Ovary (tissue), 9 donors: ENCODE results near the gene MRTFA. TPM values are rescaled to one million over a fixed set of nuclear protein-coding genes. Genes with fewer than 3 reads are reported as not detected.
A peak's percentile ranks its signal among the peaks of the same experiment; 100 is the strongest.
"Not testable (repeated sequence)": the region's sequence is repeated elsewhere in the genome, so short reads cannot be mapped to it uniquely, and the experiment has no call there.

ENCODE experiments used
- DNase-seq, 5 donors: peaks; one replicate each; pipeline ENCODE4 v3.0.0-alpha.2; 2019 to 2020
- H3K27ac ChIP-seq, 2 donors: fragments of 200-600 bp; one replicate each; pipeline versions ENCODE4 v1.5.1 to v1.8.0; 2019 to 2022
- H3K27me3 ChIP-seq: fragments of 200-600 bp; one replicate; pipeline ENCODE4 v1.8.0; 2022
- H3K36me3 ChIP-seq: fragments of 200-600 bp; sonication (generic); one replicate; pipeline ENCODE4 v1.5.1; 2019
- H3K4me1 ChIP-seq: one replicate; pipeline ENCODE4 v1.8.1; 2013; ENCODE audit warnings: mild to moderate bottlenecking, moderate library complexity; ENCODE audit not compliant: insufficient read depth
- H3K4me3 ChIP-seq: fragments of 200-600 bp; sonication (generic); one replicate; pipeline ENCODE4 v1.5.1; 2017
- H3K9me3 ChIP-seq, 2 donors: fragments of 200-600 bp in 1 of 2; sonication (generic) in 1 of 2; one replicate each; pipeline versions ENCODE4 v1.5.1 to v1.8.1; 2013 to 2019; ENCODE audit warnings: mild to moderate bottlenecking in 1 of 2, moderate library complexity in 1 of 2
- EP300 ChIP-seq: sonication (generic); formaldehyde crosslinking; IDR thresholded peaks from one replicate; pipeline ENCODE4 v1.6.1; 2017; ENCODE audit warnings: antibody characterized with exemption
- POLR2A ChIP-seq: fragments of 450-650 bp; IDR thresholded peaks from one replicate; pipeline ENCODE4 v1.6.1; 2017; ENCODE audit warnings: antibody characterized with exemption, mild to moderate bottlenecking, moderate library complexity
- WGBS, 3 donors: extraction: QIAGEN DNeasy Blood & Tissue Kit in 1 of 3; methylation state at CpG; one replicate each; pipeline versions ENCODE4 v1.1.5 to v1.1.7; 2013 to 2017; 5-methylcytosine and 5-hydroxymethylcytosine counted together
- intact Hi-C, 4 donors: fragments of 100-400 bp; cut with DNase I; formaldehyde crosslinking; loops; one replicate each; pipeline versions ENCODE4 v1.11.0 to v1.15.1; 2022 to 2023
- polyA plus RNA-seq, 2 donors: library from polyadenylated mRNA; stranded (reverse); fragments of 200-250 nt in 1 of 2; fragments of 350-450 nt in 1 of 2; fragmentation: Illumina TruSeq in 1 of 2; extraction: RNeasy Lipid Tissue Mini Kit (QIAGEN cat#74804) in 1 of 2; gene quantifications; one replicate each; pipeline ENCODE4 v1.2.3, GENCODE V29; 2013 to 2014
- total RNA-seq, 7 donors: library from RNA; depleted of rRNA in 2 of 7; stranded (reverse); fragments of >200 nt in 2 of 7; fragmentation: NEBNext Ultra II Directional in 3 of 7; extraction: Animal tissue kit (Norgen Biotek cat#: 25700) in 3 of 7; gene quantifications; one replicate each; pipeline versions ENCODE4 v1.1.0 to v1.2.4, GENCODE V29; 2016 to 2023
- TF ChIP-seq, protein P1 (sequence below), 3 donors: fragments of 450-650 bp in 2 of 3; fragments of 200-600 bp in 1 of 3; IDR thresholded peaks; one replicate each; pipeline versions ENCODE4 v1.5.1 to v1.8.0; 2016 to 2022; ENCODE audit warnings: antibody characterized with exemption in 3 of 3, mild to moderate bottlenecking in 1 of 3
- donor health status: DM: no; HTN: no; CAD: no; lungs with moderate emphysema.
- donor health status: DM: no; HTN: no; CAD: no.
- donor health status: Bipolar disorder and iron deficiency.
- donor health status: DM: yes; HTN: yes; CAD: no.
- donor health status: DM: no; HTN: no; CAD: no.
- donor health status: DM: yes; HTN: yes; CAD: no.

MRTFA gene
- total and polyA plus RNA-seq, 9 donors: 15.4 to 59.7 (median 54.9) TPM

DNA sequence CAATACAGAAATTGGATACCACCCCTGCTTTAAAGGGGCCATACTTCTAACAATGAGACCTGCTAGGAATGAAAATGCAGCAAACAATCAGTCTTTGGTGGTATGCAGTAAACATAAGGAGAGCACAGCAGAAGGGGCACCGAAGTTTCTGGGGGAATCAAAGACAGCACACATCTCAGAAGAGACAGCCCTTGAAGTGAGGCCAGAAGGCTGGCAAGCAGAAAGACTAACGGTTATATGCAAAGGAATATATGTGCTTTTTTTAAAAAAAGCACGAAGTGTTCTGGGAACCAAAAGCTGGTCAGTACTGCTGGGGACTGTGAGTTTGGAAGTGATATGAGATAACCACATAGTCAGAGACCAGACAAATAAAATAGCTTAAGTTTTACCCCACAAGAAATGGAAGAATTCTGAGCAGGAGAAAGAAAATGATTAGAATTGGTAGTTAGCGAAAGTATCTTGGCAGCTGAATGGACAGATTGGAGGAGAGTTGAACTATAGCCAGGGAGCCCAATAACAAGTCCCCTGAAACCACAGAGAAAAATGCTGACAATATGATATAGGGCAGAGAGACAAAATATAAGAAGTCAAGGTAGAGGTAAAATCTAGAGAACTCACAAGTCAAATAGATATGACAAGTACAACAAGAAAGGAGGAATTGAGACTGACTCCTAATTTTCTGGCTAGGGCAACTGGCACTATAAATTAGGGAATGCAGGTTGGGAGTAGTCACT is 125.7 kb downstream of the MRTFA start:
- Histone ChIP-seq H3K27me3 (no peaks in the 10 kb centered on the region), H3K36me3 (no peaks in the 10 kb centered on the region), H3K27ac (peak overlapping the region; percentile 13 to 86), H3K4me3 (no peak overlapping the region), H3K4me1 (peaks cover 16% of the 10 kb centered on the region), H3K9me3 (no peaks in the 10 kb centered on the region)
- TF ChIP-seq EP300 (no peak), POLR2A (no peak)
- TF ChIP-seq, protein P1, sequence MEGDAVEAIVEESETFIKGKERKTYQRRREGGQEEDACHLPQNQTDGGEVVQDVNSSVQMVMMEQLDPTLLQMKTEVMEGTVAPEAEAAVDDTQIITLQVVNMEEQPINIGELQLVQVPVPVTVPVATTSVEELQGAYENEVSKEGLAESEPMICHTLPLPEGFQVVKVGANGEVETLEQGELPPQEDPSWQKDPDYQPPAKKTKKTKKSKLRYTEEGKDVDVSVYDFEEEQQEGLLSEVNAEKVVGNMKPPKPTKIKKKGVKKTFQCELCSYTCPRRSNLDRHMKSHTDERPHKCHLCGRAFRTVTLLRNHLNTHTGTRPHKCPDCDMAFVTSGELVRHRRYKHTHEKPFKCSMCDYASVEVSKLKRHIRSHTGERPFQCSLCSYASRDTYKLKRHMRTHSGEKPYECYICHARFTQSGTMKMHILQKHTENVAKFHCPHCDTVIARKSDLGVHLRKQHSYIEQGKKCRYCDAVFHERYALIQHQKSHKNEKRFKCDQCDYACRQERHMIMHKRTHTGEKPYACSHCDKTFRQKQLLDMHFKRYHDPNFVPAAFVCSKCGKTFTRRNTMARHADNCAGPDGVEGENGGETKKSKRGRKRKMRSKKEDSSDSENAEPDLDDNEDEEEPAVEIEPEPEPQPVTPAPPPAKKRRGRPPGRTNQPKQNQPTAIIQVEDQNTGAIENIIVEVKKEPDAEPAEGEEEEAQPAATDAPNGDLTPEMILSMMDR (IDR thresholded peaks at IDR 0.05): no peak
- intact Hi-C loops: loop anchor here in 2 of 4 donors (10.0 kb wide), 2 partner anchors 124 to 134 kb away; partner anchors contain the start of gene MRTFA (in 1 of the 2)
- no peak for DNase-seq
- WGBS, 3 donors: 9 to 19% (median 15%) methylated on average over 4 of the region's 4 CpGs

DNA sequence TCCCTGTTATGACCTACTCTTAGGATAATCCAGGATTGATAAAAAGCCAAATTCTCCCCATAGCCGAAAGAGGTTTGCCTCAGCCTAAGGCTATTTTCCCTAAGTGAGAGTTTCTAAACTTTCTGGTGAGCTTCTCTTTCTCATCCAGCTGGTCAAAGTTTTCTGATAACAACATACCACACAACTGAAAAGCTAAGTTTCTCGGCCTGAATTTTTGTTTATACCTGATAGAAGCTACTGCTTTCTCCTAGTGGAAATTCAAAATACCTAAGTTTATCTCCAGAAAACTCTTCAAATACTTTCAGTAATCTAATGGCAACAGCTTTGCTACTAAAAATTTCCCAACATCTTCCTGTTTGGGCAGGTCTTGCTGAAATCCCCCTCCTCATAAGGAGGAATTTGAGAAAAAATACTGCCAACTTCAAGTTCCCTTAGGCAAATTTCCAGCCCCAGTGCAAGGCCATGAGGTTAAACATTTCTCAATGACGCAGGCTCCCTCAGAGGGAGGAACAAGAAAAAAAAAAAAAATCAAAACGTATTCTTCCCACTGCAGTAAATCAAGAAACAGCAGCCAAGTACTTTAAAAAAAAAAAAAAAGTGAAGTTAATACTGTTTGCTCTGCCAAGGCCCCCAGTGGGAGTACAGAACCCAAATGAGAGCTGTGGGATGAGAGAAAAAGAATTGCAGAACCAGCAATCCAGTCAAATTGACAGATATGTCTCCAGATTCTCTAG is 127.0 kb downstream of the MRTFA start:
- H3K27me3 ChIP-seq: no peaks in the 10 kb centered on the region
- no peak overlapping the region for H3K4me3 ChIP-seq
- intact Hi-C loops: loop anchor here in 2 of 4 donors (10.0 kb wide), 2 partner anchors 125 to 135 kb away; partner anchors contain the start of gene MRTFA (in 1 of the 2)
- no peaks in the 10 kb centered on the region for H3K36me3 ChIP-seq
- peak; percentile 17 for TF ChIP-seq POLR2A
- TF ChIP-seq, protein P1 (IDR thresholded peaks at IDR 0.05): no peak
- WGBS, 3 donors: 1 to 4% (median 2%) methylated on average over 4 of the region's 4 CpGs
- H3K27ac ChIP-seq: peak overlapping the region; percentile 64 to 86
- no peaks in the 10 kb centered on the region for H3K9me3 ChIP-seq
- peaks cover 16% of the 10 kb centered on the region for H3K4me1 ChIP-seq
- peak; percentile 70 to 84 (median 77) for DNase-seq

DNA sequence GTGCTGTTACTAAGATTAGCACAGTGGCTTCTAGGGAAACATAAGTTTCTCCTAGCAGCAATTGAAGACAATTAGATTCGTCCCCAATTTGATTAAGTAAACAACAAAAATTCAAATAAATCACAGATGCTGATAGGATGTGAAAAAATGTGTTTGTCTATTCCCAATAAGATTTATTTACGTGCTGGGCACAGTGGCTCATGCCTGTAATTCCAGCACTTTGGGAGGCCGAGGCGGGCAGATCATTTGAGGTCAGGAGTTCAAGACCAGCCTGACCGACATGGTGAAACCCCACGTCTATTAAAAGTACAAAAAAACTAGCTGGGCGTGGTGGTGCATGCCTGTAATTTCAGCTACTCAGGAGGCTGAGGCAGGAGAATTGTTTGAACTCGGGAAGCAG is 128.5 kb downstream of the MRTFA start:
- DNase-seq, H3K27me3 ChIP-seq, H3K27ac ChIP-seq, H3K36me3 ChIP-seq, H3K9me3 ChIP-seq, intact Hi-C loops, H3K4me3 ChIP-seq: not testable (repeated sequence)
- H3K4me1 ChIP-seq: peaks cover 14% of the 10 kb centered on the region
- 30 to 38% (median 37%) methylated on average over 8 of the region's 8 CpGs for WGBS, 3 donors

DNA sequence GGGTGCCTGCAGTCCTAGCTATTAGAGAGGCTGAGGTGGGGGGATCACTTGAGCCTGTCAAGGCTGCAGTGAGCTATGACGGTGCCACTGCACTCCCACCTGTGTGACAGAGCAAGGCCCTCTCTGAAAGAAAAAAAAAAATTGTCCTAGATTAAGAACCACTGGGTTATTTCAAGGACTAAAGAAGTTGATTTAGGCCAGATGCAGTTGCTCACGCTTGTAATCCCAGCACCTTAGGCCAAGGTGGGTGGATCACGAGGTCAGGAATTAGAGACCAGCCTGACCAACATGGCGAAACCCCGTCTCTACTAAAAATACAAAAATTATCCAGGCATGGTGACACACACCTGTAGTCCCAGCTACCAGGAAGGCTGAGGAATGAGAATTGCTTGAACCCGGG is 129.0 kb downstream of the MRTFA start:
- Histone ChIP-seq H3K9me3 (no peaks in the 10 kb centered on the region), H3K4me1 (peaks cover 16% of the 10 kb centered on the region), H3K4me3 (no peak overlapping the region), H3K27me3 (no peaks in the 10 kb centered on the region), H3K36me3 (no peaks in the 10 kb centered on the region), H3K27ac (no peak overlapping the region)
- WGBS, 3 donors: 88 to 91% (median 90%) methylated on average over 6 of the region's 6 CpGs
- intact Hi-C loops: no loop called here
- DNase-seq: no peak
- TF ChIP-seq POLR2A: no peak
- TF ChIP-seq, protein P1 (IDR thresholded peaks at IDR 0.05): no peak
- TF ChIP-seq EP300: no peak

DNA sequence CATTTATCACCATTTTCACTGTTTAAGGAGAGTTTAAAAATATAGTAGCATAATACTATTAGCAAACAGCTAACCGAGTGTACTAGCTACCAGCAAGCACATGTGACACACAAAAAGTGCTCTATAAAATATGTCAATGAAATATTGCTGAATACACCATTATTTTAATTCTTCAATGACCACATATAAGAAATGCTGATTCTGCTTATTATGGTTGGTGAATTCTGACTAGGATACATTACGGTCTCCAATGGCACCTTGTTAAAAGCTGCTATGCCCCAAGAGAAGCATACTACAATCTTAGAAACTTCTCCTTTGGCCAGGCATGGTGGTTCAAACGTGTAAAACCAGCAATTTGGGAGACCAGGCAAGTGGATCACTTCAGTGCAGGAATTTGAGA is 129.8 kb downstream of the MRTFA start:
- TF ChIP-seq EP300 (no peak), POLR2A (no peak)
- TF ChIP-seq, protein P1 (IDR thresholded peaks at IDR 0.05): no peak
- peaks cover 16% of the 10 kb centered on the region for H3K4me1 ChIP-seq
- WGBS, 3 donors: 80 to 86% (median 85%) methylated on average over 3 of the region's 3 CpGs

More for the DNA sequence above, 129.8 kb downstream of the MRTFA start:
- no peaks in the 10 kb centered on the region for H3K36me3 ChIP-seq
- intact Hi-C loops: no loop called here
- H3K27ac ChIP-seq: no peak overlapping the region
- H3K9me3 ChIP-seq: no peaks in the 10 kb centered on the region
- DNase-seq: no peak
- H3K4me3 ChIP-seq: no peak overlapping the region
- no peaks in the 10 kb centered on the region for H3K27me3 ChIP-seq
